HUES64 (cell line): ENCODE data around the gene ULK4.
"Not testable (repeated sequence)": the region's sequence is repeated elsewhere in the genome, so short reads cannot be mapped to it uniquely, and the experiment has no call there.

Experiments used
- H3K27ac ChIP-seq: 2 replicates; pipeline ENCODE4 v1.7.0; 2013; ENCODE audit warnings: low read depth, low read length, inconsistent platforms
- H3K27me3 ChIP-seq: 2 replicates; pipeline ENCODE4 v1.6.1; 2013; ENCODE audit warnings: mild to moderate bottlenecking, low read length; ENCODE audit not compliant: insufficient read depth
- H3K36me3 ChIP-seq: 2 replicates; pipeline ENCODE4 v1.6.1; 2013; ENCODE audit warnings: mild to moderate bottlenecking, low read length; ENCODE audit not compliant: insufficient read depth
- H3K4me1 ChIP-seq: 2 replicates; pipeline ENCODE4 v1.6.1; 2013; ENCODE audit warnings: mild to moderate bottlenecking, low read length, moderate library complexity; ENCODE audit not compliant: insufficient read depth
- H3K4me3 ChIP-seq: 2 replicates; pipeline ENCODE4 v1.5.1; 2013; ENCODE audit warnings: mild to moderate bottlenecking, low read length, moderate library complexity
- H3K9ac ChIP-seq: 2 replicates; pipeline ENCODE4 v1.6.1; 2013; ENCODE audit warnings: mild to moderate bottlenecking, low read depth, low read length
- H3K9me3 ChIP-seq: 2 replicates; pipeline ENCODE4 v1.6.1; 2013; ENCODE audit warnings: low read depth, low read length; ENCODE audit not compliant: insufficient read depth
- WGBS: fragments of 150-250, 120-280 bp; methylation state at CpG from one replicate; pipeline ENCODE4 v1.1.7; 2013; ENCODE audit warnings: missing lambda C conversion rate; 5-methylcytosine and 5-hydroxymethylcytosine counted together

Gene ULK4

DNA sequence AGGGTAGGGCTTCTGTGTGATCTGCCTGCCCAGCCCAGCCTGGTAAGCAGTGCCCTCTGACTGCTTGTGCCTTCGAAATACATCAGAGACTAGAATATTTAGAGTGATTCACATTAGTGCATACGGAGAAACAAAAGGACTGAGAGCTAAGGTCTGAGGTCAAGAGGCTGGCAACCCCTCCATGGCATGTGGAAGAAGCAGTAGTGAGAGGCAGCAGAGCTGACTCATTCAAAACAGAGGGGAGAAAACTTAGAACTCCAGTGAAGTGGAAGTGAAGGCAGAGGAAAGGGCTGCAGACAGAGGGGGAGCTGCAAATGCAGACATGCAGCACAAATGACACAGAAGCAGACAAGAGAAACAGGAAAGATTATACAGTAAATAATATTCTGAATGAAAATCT lies 61.6 kb downstream of the ULK4 start:
- Histone ChIP-seq H3K27ac (no peak overlapping the region), H3K4me3 (no peak overlapping the region), H3K9ac (no peak overlapping the region), H3K27me3 (no peaks in the 10 kb centered on the region), H3K9me3 (no peaks in the 10 kb centered on the region), H3K4me1 (no peaks in the 10 kb centered on the region; the same call in 1 of the 2 replicates), H3K36me3 (peaks cover 12% of the 10 kb centered on the region)
- WGBS: 72% methylated on average over 2 of the region's 2 CpGs

DNA sequence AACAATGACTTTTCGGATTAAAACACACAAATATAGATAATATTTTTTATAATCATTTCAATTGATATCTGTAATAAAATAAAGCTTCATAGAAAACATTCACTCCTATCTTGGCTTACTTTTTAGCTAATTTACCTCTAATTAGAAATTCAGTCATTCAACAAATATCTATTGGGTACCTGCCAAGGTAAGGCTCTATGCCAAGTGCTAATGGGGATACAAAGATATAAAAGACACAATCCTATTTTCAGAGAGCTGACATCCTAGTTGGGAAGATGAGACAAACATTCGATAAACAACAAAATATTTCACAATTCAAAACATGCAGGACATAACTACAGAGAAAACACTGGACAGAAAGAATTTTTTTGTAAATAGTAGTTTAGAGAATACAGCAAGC lies 63.3 kb downstream of the ULK4 start:
- H3K9ac ChIP-seq: no peak overlapping the region
- H3K9me3 ChIP-seq: no peaks in the 10 kb centered on the region
- H3K27ac ChIP-seq: no peak overlapping the region
- H3K4me3 ChIP-seq: no peak overlapping the region
- WGBS: no CpG with 5 or more reads among the region's 2 CpGs
- no peaks in the 10 kb centered on the region; the same call in 1 of the 2 replicates for H3K4me1 ChIP-seq
- peaks cover 12% of the 10 kb centered on the region for H3K36me3 ChIP-seq
- H3K27me3 ChIP-seq: no peaks in the 10 kb centered on the region

DNA sequence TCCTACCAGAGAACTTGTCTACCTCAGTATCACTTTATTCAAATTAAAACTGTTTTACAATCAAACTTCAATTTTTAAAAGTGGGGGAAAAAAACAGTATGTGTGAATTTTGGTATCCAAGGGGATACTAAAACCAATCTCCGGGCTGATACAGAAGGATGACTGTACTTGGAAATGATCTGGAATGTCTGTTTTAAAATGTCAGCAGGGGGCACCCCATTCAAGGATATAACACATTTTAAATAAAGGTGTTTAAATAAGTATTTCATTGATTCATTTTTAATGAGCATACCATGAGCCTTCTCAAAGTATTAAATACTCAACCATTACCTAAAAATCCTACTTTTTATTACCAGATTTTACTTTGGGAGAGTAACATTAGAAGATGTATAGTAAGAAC lies 67.9 kb downstream of the ULK4 start:
- Histone ChIP-seq H3K27ac (no peak overlapping the region), H3K4me1 (peaks cover 10% of the 10 kb centered on the region), H3K36me3 (peaks cover 22% of the 10 kb centered on the region; the same call in 1 of the 2 replicates), H3K27me3 (no peaks in the 10 kb centered on the region), H3K4me3 (no peak overlapping the region), H3K9me3 (peaks cover 11% of the 10 kb centered on the region; the same call in 1 of the 2 replicates), H3K9ac (no peak overlapping the region)
- WGBS: 71% methylated on average over 1 of the region's 1 CpG

DNA sequence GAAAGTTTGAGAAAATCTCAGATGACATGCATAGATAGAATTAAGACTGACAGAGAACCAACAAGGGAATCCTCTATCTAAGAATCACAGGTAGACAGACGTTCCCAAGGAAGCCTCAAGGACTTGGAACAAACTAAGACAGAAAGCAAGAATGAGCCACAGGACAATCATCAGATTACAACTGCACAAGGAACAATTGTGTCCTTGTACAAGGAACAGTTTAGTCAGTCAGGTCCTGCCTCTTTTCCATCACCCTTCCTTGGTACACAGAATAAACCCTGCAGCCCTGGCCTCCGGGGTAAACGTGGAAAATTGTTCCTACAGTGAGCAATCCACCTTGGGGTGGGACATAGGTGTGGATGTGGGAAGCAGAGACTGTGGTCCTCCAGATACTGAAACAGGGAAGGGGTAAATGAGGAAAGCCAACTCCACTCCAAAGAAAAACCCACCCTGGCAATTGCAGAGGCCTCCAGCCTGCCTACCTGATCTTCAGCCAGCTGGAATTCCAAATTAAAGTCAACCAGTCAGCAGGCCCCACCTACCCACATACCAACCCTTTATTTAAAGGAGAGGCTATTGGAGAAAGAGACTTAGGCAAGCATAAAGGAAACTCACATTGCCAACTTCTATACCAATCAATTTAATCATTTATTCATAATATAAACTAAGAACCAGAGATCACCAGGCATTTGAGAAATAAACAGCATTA lies 73.4 kb downstream of the ULK4 start:
- H3K4me1 ChIP-seq: peaks cover 20% of the 10 kb centered on the region
- H3K27me3 ChIP-seq: no peaks in the 10 kb centered on the region
- H3K36me3 ChIP-seq: peaks cover 11% of the 10 kb centered on the region; the same call in 1 of the 2 replicates
- 0 out of 2 replicates have a peak overlapping the region, but pooled peaks have one; percentile 5 for H3K4me3 ChIP-seq
- peaks cover 11% of the 10 kb centered on the region; the same call in 1 of the 2 replicates for H3K9me3 ChIP-seq
- H3K27ac ChIP-seq: no peak overlapping the region
- H3K9ac ChIP-seq: no peak overlapping the region
- WGBS: 50% methylated on average over 3 of the region's 3 CpGs

DNA sequence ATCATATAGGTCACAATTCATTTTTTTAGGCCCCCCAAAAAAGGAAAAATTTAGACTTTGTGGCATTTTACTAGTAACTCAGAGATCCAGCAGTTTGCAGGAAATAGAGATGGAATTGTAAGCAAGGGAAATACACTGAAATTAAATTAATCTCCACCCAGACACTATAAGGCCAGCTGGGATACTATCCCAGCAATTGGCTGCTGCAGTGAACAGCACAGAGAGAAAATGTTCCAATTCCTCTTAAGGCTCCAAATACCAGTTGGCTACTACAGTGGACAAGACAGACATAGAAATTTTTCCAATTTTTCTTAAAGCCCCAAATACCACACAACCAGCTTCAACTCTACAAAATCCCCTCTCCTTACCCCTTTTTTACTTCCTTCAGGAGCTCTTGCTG lies 78.9 kb downstream of the ULK4 start:
- no peaks in the 10 kb centered on the region for H3K27me3 ChIP-seq
- H3K36me3 ChIP-seq: no peaks in the 10 kb centered on the region
- no peak overlapping the region for H3K9ac ChIP-seq

DNA sequence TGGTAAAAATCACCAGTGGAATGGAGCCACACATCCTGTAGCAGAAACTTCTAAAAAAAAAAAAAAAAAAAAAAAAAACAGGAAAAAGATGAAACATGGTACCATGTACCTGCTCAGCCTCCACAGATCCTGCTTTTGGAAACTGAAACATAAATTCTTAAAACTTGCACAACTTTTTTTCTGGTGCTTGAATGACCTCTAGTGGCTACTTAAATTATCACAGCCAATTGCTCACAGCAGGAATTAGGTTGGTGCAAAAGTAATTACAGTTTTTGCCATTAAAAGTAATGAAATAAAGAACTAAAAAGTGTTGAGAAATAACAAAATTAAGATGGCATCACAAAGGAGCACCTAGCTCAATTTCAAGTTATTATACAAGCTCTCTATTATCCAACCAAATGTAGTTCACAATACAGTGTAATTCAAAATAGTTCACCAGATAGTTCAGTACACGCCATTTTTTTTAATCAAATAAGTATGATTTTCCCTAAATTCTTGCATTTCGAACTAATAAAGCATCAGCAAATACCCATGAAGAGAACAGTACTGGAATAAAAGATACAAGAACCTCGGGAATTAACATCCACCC lies 80.6 kb downstream of the ULK4 start:
- WGBS: 62% methylated on average over 3 of the region's 3 CpGs
- H3K4me3 ChIP-seq: no peak overlapping the region
- H3K9ac ChIP-seq: no peak overlapping the region
- H3K4me1 ChIP-seq: no peaks in the 10 kb centered on the region
- H3K36me3 ChIP-seq: no peaks in the 10 kb centered on the region
- H3K27ac ChIP-seq: no peak overlapping the region
- H3K27me3 ChIP-seq: no peaks in the 10 kb centered on the region
- no peaks in the 10 kb centered on the region for H3K9me3 ChIP-seq

More for the DNA sequence above, 78.9 kb downstream of the ULK4 start:
- Histone ChIP-seq H3K9me3 (no peaks in the 10 kb centered on the region), H3K4me1 (no peaks in the 10 kb centered on the region), H3K27ac (no peak overlapping the region), H3K4me3 (no peak overlapping the region)

DNA sequence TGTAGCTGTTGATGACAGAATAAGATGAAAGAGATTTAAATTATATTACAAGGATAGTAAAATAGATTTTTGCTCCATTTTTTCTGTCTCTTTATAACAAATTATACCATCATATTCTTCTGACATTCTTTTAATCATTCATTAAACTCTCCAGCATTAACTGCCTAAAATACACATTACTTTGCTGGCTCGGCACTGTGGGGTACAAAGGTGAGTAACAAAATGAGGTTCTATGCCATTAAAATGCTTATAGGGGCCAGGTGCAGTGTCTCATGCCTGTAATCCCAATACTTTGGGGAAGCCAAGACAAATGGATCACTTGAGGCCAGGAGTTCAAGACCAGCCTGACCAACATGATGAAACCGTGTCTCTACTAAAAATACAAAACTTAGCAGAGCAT lies 81.5 kb downstream of the ULK4 start:
- H3K4me1 ChIP-seq: no peaks in the 10 kb centered on the region
- H3K27ac ChIP-seq: no peak overlapping the region
- H3K9ac ChIP-seq: no peak overlapping the region
- no peak overlapping the region for H3K4me3 ChIP-seq
- no peaks in the 10 kb centered on the region for H3K9me3 ChIP-seq
- H3K36me3 ChIP-seq: no peaks in the 10 kb centered on the region
- no peaks in the 10 kb centered on the region for H3K27me3 ChIP-seq
- 91% methylated on average over 2 of the region's 2 CpGs for WGBS

DNA sequence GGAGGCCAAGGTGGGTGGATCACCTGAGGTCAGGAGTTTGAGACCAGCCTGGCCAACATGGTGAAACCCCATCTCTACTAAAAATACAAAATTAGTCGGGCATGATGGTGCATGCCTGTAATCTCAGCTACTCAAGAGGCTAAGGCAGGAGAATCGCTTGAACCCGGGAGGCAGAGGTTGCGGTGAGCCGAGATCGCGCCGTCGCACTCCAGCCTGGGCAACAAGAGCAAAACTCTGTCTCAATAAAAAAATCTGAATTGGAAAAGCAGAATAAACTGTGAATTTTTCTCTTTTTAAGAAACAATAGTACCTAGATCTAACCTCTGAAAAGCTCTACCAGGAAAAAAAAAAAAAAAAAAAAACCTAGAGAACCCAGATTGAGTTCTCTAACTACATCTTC lies 84.2 kb downstream of the ULK4 start:
- H3K27ac ChIP-seq, H3K4me1 ChIP-seq, H3K9ac ChIP-seq, H3K9me3 ChIP-seq, H3K4me3 ChIP-seq, H3K27me3 ChIP-seq, H3K36me3 ChIP-seq: not testable (repeated sequence)
- WGBS: 94% methylated on average over 8 of the region's 9 CpGs

DNA sequence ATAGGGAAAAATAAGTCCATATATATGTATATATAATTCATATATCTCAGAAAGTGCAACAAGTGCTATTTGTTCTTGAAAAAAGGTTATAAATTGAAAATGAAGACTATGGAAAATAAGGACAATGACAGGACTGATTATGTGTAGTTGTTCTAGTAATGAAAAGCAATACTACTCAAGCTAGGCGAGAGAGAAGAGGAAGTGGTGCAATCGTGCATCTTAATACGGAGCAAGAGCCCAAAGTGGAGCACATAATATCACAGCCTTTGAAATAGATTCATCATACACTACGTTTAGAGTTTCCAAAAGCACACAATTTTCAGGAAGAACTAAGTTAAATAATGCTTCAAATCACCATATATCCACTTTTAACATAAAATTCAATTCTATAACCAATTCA lies 87.9 kb downstream of the ULK4 start:
- H3K27me3 ChIP-seq: no peaks in the 10 kb centered on the region
- no peaks in the 10 kb centered on the region for H3K36me3 ChIP-seq
- H3K9ac ChIP-seq: no peak overlapping the region
- no peak overlapping the region for H3K4me3 ChIP-seq
- WGBS: 95% methylated on average over 4 of the region's 4 CpGs
- H3K27ac ChIP-seq: no peak overlapping the region
- H3K9me3 ChIP-seq: 0 out of 2 replicates have a peak, but pooled peaks cover 3% of the 10 kb centered on the region
- H3K4me1 ChIP-seq: no peaks in the 10 kb centered on the region; the same call in 1 of the 2 replicates

DNA sequence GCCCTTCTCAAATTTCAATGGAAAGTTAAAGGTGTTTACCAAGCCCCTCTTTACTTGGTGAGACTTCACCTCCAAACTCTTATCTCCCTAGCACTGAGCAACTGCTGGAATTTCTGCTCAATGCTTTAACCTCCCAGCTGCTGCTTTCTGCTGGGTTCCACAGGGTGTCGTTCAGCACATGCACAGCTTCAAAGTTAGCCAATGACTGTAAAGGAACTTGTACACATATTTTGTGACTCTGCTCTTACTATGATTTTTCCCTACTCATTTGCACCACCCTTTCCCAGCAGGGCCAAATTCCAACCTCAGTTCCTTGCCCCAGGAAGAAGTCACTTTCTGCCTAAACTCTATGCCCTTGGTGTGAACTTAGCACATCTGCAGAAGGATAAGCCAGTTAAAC lies 89.7 kb downstream of the ULK4 start:
- H3K4me3 ChIP-seq: no peak overlapping the region
- H3K4me1 ChIP-seq: no peaks in the 10 kb centered on the region; the same call in 1 of the 2 replicates
- no peak overlapping the region for H3K9ac ChIP-seq
- H3K27ac ChIP-seq: no peak overlapping the region
- 83% methylated on average over 1 of the region's 1 CpG for WGBS
- no peaks in the 10 kb centered on the region for H3K27me3 ChIP-seq
- 0 out of 2 replicates have a peak, but pooled peaks cover 3% of the 10 kb centered on the region for H3K9me3 ChIP-seq
- H3K36me3 ChIP-seq: no peaks in the 10 kb centered on the region

DNA sequence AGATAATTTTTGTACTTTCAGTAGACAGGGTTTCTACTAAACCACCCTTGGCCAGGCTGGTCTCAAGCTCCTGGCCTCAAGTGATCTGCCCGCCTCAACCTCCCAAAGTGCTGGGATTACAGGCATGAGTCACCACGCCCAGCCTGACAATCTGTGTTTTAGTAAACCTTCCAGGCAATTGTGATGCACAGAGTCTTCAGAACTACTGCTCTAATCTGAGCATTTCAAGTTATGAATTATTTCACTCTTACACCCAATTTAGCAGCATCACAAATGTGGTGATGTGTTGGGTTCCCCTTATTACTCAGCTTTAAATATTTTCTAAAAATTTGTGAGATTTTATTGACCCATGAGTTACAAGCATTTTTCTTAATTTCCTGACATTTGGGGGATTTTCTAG lies 94.4 kb downstream of the ULK4 start:
- no peaks in the 10 kb centered on the region for H3K36me3 ChIP-seq
- no peak overlapping the region for H3K27ac ChIP-seq
- 96% methylated on average over 2 of the region's 2 CpGs for whole genome bisulfite sequencing
- no peaks in the 10 kb centered on the region; the same call in 1 of the 2 replicates for H3K4me1 ChIP-seq
- H3K9me3 ChIP-seq: 0 out of 2 replicates have a peak, but pooled peaks cover 3% of the 10 kb centered on the region
- no peaks in the 10 kb centered on the region for H3K27me3 ChIP-seq
- H3K9ac ChIP-seq: no peak overlapping the region
- no peak overlapping the region for H3K4me3 ChIP-seq
